ENCODE data around the gene TCF7L1. TPM values are rescaled to one million over a fixed set of nuclear protein-coding genes. Genes with fewer than 3 reads are reported as not detected.

Gene TCF7L1
- total and polyA plus RNA-seq, 2 donors (not counting 3 experiments of a cell fraction or from before 2014, with no cell fraction given): 9.6 to 17.4 TPM

DNA sequence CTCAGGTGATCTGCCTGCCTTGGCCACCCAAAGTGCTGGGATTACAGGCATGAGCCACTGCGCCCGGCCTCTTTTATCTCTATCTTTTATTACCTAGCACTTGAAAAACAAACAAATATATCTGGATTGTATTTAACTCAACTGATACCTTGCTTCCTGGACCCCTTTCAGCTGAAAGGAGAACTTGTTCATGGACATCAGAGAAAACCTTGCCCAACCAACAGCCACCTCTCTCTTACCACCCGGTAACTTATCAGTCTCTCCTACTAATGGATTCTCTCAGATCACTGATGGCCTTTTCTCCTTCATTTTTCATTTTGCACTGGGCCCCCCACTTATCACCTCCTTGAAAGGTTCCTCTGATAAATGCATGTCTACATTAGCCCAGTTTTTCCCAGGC lies 214.4 kb downstream of the TCF7L1 start:
- Histone ChIP-seq H3K9me3 (replicated peaks; ENCODE audit: control insufficient read depth, insufficient read depth, low read length) (no peaks in the 10 kb centered on the region), H3K4me2 (ENCODE audit: insufficient read depth, low read length) (no peak overlapping the region), H3K27me3 (ENCODE audit: control insufficient read depth in 2 of 2, insufficient read depth in 2 of 2, low read length in 2 of 2) (no peaks in the 10 kb centered on the region), H3K9me1 (replicated peaks; ENCODE audit: control insufficient read depth, extremely low read depth, insufficient read depth, low read length) (no peaks in the 10 kb centered on the region), H3K27ac (ENCODE audit: insufficient read depth, low read depth, low read length) (no peak overlapping the region), H2AFZ (ENCODE audit: low read depth, low read length) (no peak overlapping the region), H3K4me1 (ENCODE audit: control insufficient read depth, extremely low read depth, insufficient read depth, low read length) (no peaks in the 10 kb centered on the region), H4K20me1 (replicated peaks; ENCODE audit: control insufficient read depth, extremely low read depth, insufficient read depth, low read length) (no peaks in the 10 kb centered on the region), H3K36me3 (ENCODE audit: control insufficient read depth in 2 of 2, extremely low read depth in 1 of 2, insufficient read depth in 2 of 2, low read length in 2 of 2) (peaks cover 7 to 29% of the 10 kb centered on the region in 2 experiments), H3K9ac (replicated peaks; ENCODE audit: extremely low read depth, insufficient read depth, low read length) (no peak overlapping the region), H3K4me3 (replicated peaks in 1 of 3; ENCODE audit: insufficient read depth in 1 of 3, low read depth in 1 of 3, low read length in 3 of 3) (no peak overlapping the region), H3K79me2 (ENCODE audit: control insufficient read depth, insufficient read depth, low read length) (peaks cover 2% of the 10 kb centered on the region)
- FAIRE-seq (no peak), DNase-seq (ENCODE audit: low read depth, low spot score) (no peak)
- TF ChIP-seq, protein P1, sequence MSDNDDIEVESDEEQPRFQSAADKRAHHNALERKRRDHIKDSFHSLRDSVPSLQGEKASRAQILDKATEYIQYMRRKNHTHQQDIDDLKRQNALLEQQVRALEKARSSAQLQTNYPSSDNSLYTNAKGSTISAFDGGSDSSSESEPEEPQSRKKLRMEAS (IDR thresholded peaks at IDR 0.05; ENCODE audit: insufficient read depth, insufficient read length): no peak
- TF ChIP-seq, protein P2, sequence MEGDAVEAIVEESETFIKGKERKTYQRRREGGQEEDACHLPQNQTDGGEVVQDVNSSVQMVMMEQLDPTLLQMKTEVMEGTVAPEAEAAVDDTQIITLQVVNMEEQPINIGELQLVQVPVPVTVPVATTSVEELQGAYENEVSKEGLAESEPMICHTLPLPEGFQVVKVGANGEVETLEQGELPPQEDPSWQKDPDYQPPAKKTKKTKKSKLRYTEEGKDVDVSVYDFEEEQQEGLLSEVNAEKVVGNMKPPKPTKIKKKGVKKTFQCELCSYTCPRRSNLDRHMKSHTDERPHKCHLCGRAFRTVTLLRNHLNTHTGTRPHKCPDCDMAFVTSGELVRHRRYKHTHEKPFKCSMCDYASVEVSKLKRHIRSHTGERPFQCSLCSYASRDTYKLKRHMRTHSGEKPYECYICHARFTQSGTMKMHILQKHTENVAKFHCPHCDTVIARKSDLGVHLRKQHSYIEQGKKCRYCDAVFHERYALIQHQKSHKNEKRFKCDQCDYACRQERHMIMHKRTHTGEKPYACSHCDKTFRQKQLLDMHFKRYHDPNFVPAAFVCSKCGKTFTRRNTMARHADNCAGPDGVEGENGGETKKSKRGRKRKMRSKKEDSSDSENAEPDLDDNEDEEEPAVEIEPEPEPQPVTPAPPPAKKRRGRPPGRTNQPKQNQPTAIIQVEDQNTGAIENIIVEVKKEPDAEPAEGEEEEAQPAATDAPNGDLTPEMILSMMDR (IDR thresholded peaks at IDR 0.05; ENCODE audit: extremely low read depth in 1 of 2, insufficient read depth in 1 of 2, low read depth in 1 of 2, low read length in 2 of 2): no peak
- intact Hi-C loops (cut with micrococcal nuclease) (no loop called here), dilution Hi-C loops (cut with MboI; ENCODE audit: extremely low pct_ligation_motif_present, low sequenced_read_pairs) (no loop called here)
- CTCF ChIA-PET: no interaction called here
- BruUV-seq (replicated peaks): no TSS peak
- POLR2A ChIA-PET: no interaction called here

GRCh38 chr2:85353876-85354285 lies 220.7 kb downstream of the TCF7L1 start:
- intact Hi-C loops (cut with micrococcal nuclease) (loop anchor here (1.0 to 5.0 kb wide), 3 partner anchors 26 to 198 kb away; partner anchors contain the start of gene SH2D6), dilution Hi-C loops (cut with MboI; ENCODE audit: extremely low pct_ligation_motif_present, low sequenced_read_pairs) (no loop called here)
- TF ChIP-seq GATA2 (IDR thresholded peaks at IDR 0.05; ENCODE audit: insufficient read depth, insufficient read length, low read depth, low read length): no peak
- no peak for TF ChIP-seq MYC (IDR thresholded peaks at IDR 0.05; ENCODE audit: low read depth, low read length)
- TF ChIP-seq JUN (IDR thresholded peaks at IDR 0.05; ENCODE audit: borderline replicate concordance, insufficient read depth, insufficient read length, low read depth): no peak
- TF ChIP-seq EZH2 (IDR thresholded peaks at IDR 0.05; ENCODE audit: borderline replicate concordance, low read depth, low read length, severe bottlenecking): no peak
- TF ChIP-seq FOS (IDR thresholded peaks at IDR 0.05; ENCODE audit: borderline replicate concordance, insufficient read depth, low read length): no peak
- no peak for TF ChIP-seq POLR2AphosphoS5 (IDR thresholded peaks at IDR 0.05; ENCODE audit: insufficient read depth, low read depth, low read length)
- TF ChIP-seq POLR2A (IDR thresholded peaks at IDR 0.05; ENCODE audit: low read depth, low read length): no peak
- TF ChIP-seq, protein P2 (IDR thresholded peaks at IDR 0.05; ENCODE audit: extremely low read depth in 1 of 2, insufficient read depth in 1 of 2, low read depth in 1 of 2, low read length in 2 of 2): no peak
- TF ChIP-seq, protein P1 (IDR thresholded peaks at IDR 0.05; ENCODE audit: insufficient read depth, insufficient read length): no peak
- peak overlapping the region; percentile 56 for H2AFZ ChIP-seq (ENCODE audit: low read depth, low read length)
- no peaks in the 10 kb centered on the region for H3K27me3 ChIP-seq (ENCODE audit: control insufficient read depth in 2 of 2, insufficient read depth in 2 of 2, low read length in 2 of 2)
- H3K79me2 ChIP-seq (ENCODE audit: control insufficient read depth, insufficient read depth, low read length): peaks cover 17% of the 10 kb centered on the region
- peak overlapping the region; percentile 60 for H3K9ac ChIP-seq (replicated peaks; ENCODE audit: extremely low read depth, insufficient read depth, low read length)
- FAIRE-seq (no peak), DNase-seq (ENCODE audit: low read depth, low spot score) (peak; percentile 21)
- peaks cover 8% of the 10 kb centered on the region for H3K4me1 ChIP-seq (ENCODE audit: control insufficient read depth, extremely low read depth, insufficient read depth, low read length)
- peaks cover 9 to 22% of the 10 kb centered on the region in 2 experiments for H3K36me3 ChIP-seq (ENCODE audit: control insufficient read depth in 2 of 2, extremely low read depth in 1 of 2, insufficient read depth in 2 of 2, low read length in 2 of 2)
- H3K27ac ChIP-seq (ENCODE audit: insufficient read depth, low read depth, low read length): peak overlapping the region; percentile 18
- no peaks in the 10 kb centered on the region for H3K9me3 ChIP-seq (replicated peaks; ENCODE audit: control insufficient read depth, insufficient read depth, low read length)
- H3K4me3 ChIP-seq (replicated peaks in 1 of 3; ENCODE audit: insufficient read depth in 1 of 3, low read depth in 1 of 3, low read length in 3 of 3): peak overlapping the region; percentile 45 to 97 (median 66)
- CTCF ChIA-PET: interaction anchor here (0.5 to 1.8 kb wide), 10 partner anchors 12 to 287 kb away, joined by 3 to 8 read pairs (median 4); no protein-coding TSS in a partner anchor
- no peaks in the 10 kb centered on the region for H3K9me1 ChIP-seq (replicated peaks; ENCODE audit: control insufficient read depth, extremely low read depth, insufficient read depth, low read length)
- H4K20me1 ChIP-seq (replicated peaks; ENCODE audit: control insufficient read depth, extremely low read depth, insufficient read depth, low read length): no peaks in the 10 kb centered on the region
- TSS peak; percentile 69 for BruUV-seq (replicated peaks)
- POLR2A ChIA-PET: interaction anchor here (0.5 to 1.9 kb wide), 8 partner anchors 8 to 194 kb away, joined by 3 to 22 read pairs (median 3); partner anchors contain the start of gene MAT2A
- H3K4me2 ChIP-seq (ENCODE audit: insufficient read depth, low read length): peak overlapping the region; percentile 77

Measured in endothelial cell of umbilical vein (primary cell).